Mesendoderm (in vitro differentiated cells): ENCODE data around the gene DNMT3A.

Source experiments
- DNase-seq: peaks from one replicate; pipeline ENCODE4 v3.0.0; 2013
- H2AK5ac ChIP-seq: 2 replicates; pipeline ENCODE4 v1.6.1; 2013; ENCODE audit warnings: low read length, inconsistent platforms
- H2BK120ac ChIP-seq: 2 replicates; pipeline ENCODE4 v1.6.1; 2013; ENCODE audit warnings: low read depth, mild to moderate bottlenecking, low read length, moderate library complexity, mixed read lengths
- H2BK15ac ChIP-seq: replicated peaks from 2 replicates; pipeline ENCODE4 v1.6.1; 2013; ENCODE audit warnings: low read depth, mild to moderate bottlenecking, moderate library complexity
- H2BK5ac ChIP-seq: 2 replicates; pipeline ENCODE4 v1.6.1; 2013; ENCODE audit warnings: low read length, inconsistent platforms
- H3K18ac ChIP-seq: 2 replicates; pipeline ENCODE4 v1.6.1; 2013; ENCODE audit warnings: mild to moderate bottlenecking, low read length, mixed read lengths
- H3K23ac ChIP-seq: one replicate; pipeline ENCODE4 v1.6.1; 2013; ENCODE audit warnings: low read length
- H3K27ac ChIP-seq: 2 replicates; pipeline ENCODE4 v1.5.1; 2013; ENCODE audit warnings: low read depth, mild to moderate bottlenecking, inconsistent platforms, low read length, moderate library complexity
- H3K27me3 ChIP-seq: 2 replicates; pipeline ENCODE4 v1.6.1; 2013; ENCODE audit warnings: low read length, control low read depth, mild to moderate bottlenecking, inconsistent platforms; ENCODE audit not compliant: insufficient read depth, poor library complexity
- H3K36me3 ChIP-seq: 2 replicates; pipeline ENCODE4 v1.6.1; 2013; ENCODE audit warnings: low read length, inconsistent platforms; ENCODE audit not compliant: control insufficient read depth, insufficient read depth
- H3K4ac ChIP-seq: one replicate; pipeline ENCODE4 v1.6.1; 2013; ENCODE audit warnings: low read depth, mild to moderate bottlenecking, low read length, moderate library complexity
- H3K4me1 ChIP-seq: 2 replicates; pipeline ENCODE4 v1.6.1; 2013; ENCODE audit warnings: low read depth, low read length, inconsistent platforms; ENCODE audit not compliant: control insufficient read depth
- H3K4me2 ChIP-seq: 2 replicates; pipeline ENCODE4 v1.6.1; 2013; ENCODE audit warnings: low read length
- H3K4me3 ChIP-seq: 2 replicates; pipeline ENCODE4 v1.5.1; 2013; ENCODE audit warnings: mild to moderate bottlenecking, low read length
- H3K56ac ChIP-seq: one replicate; pipeline ENCODE4 v1.6.1; 2013; ENCODE audit warnings: low read length
- H3K79me1 ChIP-seq: 2 replicates; pipeline ENCODE4 v1.6.1; 2013; ENCODE audit warnings: low read length, inconsistent platforms
- H3K79me2 ChIP-seq: 2 replicates; pipeline ENCODE4 v1.6.1; 2013; ENCODE audit warnings: mild to moderate bottlenecking, low read length; ENCODE audit not compliant: control insufficient read depth, insufficient read depth
- H3K9ac ChIP-seq: 2 replicates; pipeline ENCODE4 v1.6.1; 2013; ENCODE audit warnings: low read length, inconsistent platforms
- H4K5ac ChIP-seq: one replicate; pipeline ENCODE4 v1.6.1; 2013; ENCODE audit warnings: low read length
- H4K8ac ChIP-seq: one replicate; pipeline ENCODE4 v1.6.1; 2013; ENCODE audit warnings: low read depth, mild to moderate bottlenecking, control low read depth, low read length, moderate library complexity
- WGBS: extraction: QIAGEN DNeasy Blood & Tissue Kit; methylation state at CpG from one replicate; pipeline ENCODE4 v1.1.7; 2013; ENCODE audit warnings: low lambda C conversion rate, missing lambda C conversion rate; ENCODE audit not compliant: insufficient coverage; ENCODE audit errors: extremely low coverage; 5-methylcytosine and 5-hydroxymethylcytosine counted together

The DNMT3A gene

DNA sequence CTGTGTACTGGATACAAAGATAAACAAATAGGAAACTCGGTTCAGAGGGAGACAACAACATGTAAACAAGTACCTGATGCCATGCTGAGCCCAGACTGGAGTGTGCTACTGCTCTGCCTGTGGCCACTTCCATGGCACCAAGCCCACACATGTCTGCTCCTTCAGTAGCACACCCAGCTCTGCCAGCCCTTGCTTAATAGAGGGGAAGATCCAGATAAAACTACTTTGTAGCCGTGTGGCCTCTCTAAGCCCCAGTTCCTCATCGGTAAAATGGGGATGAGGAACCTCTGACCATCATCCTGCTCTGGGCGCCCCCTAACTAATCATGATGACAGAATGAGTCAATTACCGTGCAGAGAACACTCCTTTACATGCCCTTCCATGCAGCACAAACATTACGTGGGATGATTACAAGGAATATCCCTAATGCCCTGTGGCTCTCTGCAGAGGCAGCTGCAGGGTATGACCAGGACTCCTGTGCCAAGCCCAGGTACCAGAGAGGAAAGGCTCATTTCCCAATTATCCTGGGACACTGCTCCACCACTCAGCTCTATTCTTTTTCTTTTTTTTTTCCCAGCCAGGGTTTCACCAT, 34.9 kb downstream of the DNMT3A start:
- Histone ChIP-seq H2BK15ac (no peak overlapping the region), H4K5ac (no peak overlapping the region), H3K4ac (no peak overlapping the region), H3K23ac (no peak overlapping the region), H3K4me2 (no peak overlapping the region), H3K27ac (no peak overlapping the region), H3K36me3 (no peaks in the 10 kb centered on the region), H3K79me1 (no peaks in the 10 kb centered on the region), H3K18ac (no peak overlapping the region), H3K79me2 (no peaks in the 10 kb centered on the region), H3K27me3 (no peaks in the 10 kb centered on the region), H3K9ac (no peak overlapping the region), H3K4me3 (no peak overlapping the region), H2BK120ac (no peak overlapping the region), H4K8ac (no peak overlapping the region), H2BK5ac (no peak overlapping the region), H2AK5ac (no peak overlapping the region), H3K56ac (no peak overlapping the region), H3K4me1 (peaks cover 17% of the 10 kb centered on the region)
- no peak for DNase-seq
- whole genome bisulfite sequencing: no CpG with 5 or more reads among the region's 6 CpGs

DNA sequence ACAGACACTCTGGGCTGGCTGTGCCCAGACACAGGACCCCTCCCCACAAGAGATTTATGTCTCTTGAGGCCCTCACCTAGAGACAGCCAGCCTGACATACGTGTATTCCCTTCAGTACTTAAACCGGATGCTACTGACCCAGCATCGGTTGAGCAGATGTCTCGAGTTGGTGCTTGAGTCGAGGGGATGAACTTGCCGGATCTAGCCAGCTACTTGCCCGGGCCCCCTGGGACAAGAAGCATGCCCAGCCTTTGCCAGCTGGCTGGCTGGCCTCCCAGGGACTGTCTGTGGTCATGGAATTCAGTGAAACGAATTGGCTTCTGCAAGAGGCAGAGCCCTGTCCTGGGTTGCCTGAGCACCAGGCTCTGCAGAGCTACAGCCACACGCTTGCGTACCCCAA, 36.0 kb downstream of the DNMT3A start:
- Histone ChIP-seq H2BK5ac (no peak overlapping the region), H2BK120ac (no peak overlapping the region), H4K5ac (no peak overlapping the region), H2BK15ac (no peak overlapping the region), H2AK5ac (no peak overlapping the region), H3K9ac (no peak overlapping the region), H3K27me3 (no peaks in the 10 kb centered on the region), H3K4me1 (peaks cover 10% of the 10 kb centered on the region), H3K23ac (no peak overlapping the region), H3K36me3 (no peaks in the 10 kb centered on the region), H3K4me2 (no peak overlapping the region), H3K18ac (no peak overlapping the region), H4K8ac (no peak overlapping the region), H3K4ac (no peak overlapping the region), H3K56ac (no peak overlapping the region), H3K79me1 (no peaks in the 10 kb centered on the region), H3K27ac (no peak overlapping the region), H3K4me3 (no peak overlapping the region), H3K79me2 (no peaks in the 10 kb centered on the region)
- no CpG with 5 or more reads among the region's 10 CpGs for WGBS
- DNase-seq: no peak

DNA sequence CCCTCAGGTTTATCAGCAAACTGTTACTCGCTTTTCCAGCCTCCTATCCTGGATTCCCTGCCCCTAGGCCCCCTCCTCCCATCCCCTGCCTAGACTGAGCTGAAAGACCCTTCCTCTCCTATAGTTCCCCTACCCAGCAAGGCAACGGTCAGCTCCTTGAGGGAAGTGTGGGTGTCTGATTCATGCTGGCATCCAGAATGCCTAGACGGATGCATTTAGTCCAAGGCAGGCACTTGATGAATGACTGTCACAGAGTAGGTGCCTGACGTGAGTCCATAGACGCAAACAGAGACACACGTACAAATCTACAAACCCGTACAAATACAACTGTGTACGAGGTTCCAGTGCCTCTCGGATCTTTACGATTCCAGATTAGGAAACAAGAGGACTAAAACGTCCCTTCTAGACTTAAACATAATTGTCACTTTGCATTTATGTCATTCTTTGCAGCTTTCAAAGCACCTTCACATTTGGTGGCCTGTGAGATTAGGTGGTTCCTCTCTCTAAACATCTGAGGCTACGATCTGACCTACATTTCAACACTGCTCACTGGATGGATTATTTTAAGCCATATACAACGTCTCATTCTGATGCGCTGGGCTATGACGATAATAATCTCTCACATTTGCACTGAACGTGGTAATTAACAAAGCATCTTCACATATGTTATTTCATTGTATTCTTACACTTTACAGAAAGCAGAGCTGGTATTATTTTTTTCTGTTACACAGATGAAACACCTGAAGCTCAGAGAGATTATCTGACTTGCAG, 36.7 kb downstream of the DNMT3A start:
- no peaks in the 10 kb centered on the region for H3K36me3 ChIP-seq
- DNase-seq: no peak
- no peak overlapping the region for H3K4ac ChIP-seq
- no peak overlapping the region for H2BK120ac ChIP-seq
- H3K27me3 ChIP-seq: no peaks in the 10 kb centered on the region
- H4K8ac ChIP-seq: no peak overlapping the region
- no peaks in the 10 kb centered on the region for H3K79me2 ChIP-seq
- H3K4me3 ChIP-seq: no peak overlapping the region
- no peak overlapping the region for H3K9ac ChIP-seq
- H2BK5ac ChIP-seq: no peak overlapping the region
- no CpG with 5 or more reads among the region's 16 CpGs for WGBS
- H3K4me2 ChIP-seq: no peak overlapping the region
- no peak overlapping the region for H4K5ac ChIP-seq
- no peak overlapping the region for H2BK15ac ChIP-seq
- no peak overlapping the region for H2AK5ac ChIP-seq
- H3K18ac ChIP-seq: no peak overlapping the region
- peak overlapping the region; percentile 39 for H3K56ac ChIP-seq
- no peaks in the 10 kb centered on the region for H3K79me1 ChIP-seq
- no peak overlapping the region for H3K27ac ChIP-seq
- H3K4me1 ChIP-seq: peaks cover 6% of the 10 kb centered on the region
- no peak overlapping the region for H3K23ac ChIP-seq

DNA sequence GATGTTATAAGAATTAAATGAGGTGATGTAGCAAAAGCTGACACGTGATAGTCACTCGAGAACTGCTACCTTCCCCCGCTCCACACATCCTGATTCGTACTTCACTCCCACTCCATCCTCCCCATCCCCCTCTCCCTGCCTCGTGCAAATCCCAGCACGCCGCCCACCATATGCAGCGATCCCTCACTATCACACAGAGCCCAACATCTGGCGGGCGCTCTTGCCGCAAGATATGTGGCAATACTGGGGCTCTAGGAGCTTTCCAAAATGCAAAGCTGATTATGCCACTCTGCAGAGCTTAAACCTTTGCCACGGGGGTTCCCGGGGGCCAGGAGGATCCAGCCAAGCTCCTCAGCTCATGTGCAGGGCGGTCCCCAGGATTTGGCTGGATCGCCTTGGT, 37.4 kb downstream of the DNMT3A start:
- Histone ChIP-seq H3K4me1 (peaks cover 6% of the 10 kb centered on the region), H3K18ac (no peak overlapping the region), H3K4me3 (no peak overlapping the region), H3K27me3 (no peaks in the 10 kb centered on the region), H3K36me3 (no peaks in the 10 kb centered on the region), H3K27ac (no peak overlapping the region), H3K9ac (no peak overlapping the region), H4K8ac (no peak overlapping the region), H3K79me1 (no peaks in the 10 kb centered on the region), H3K56ac (peak overlapping the region; percentile 18), H3K79me2 (no peaks in the 10 kb centered on the region), H2BK5ac (no peak overlapping the region), H2BK15ac (no peak overlapping the region), H2AK5ac (no peak overlapping the region), H3K23ac (no peak overlapping the region), H3K4ac (no peak overlapping the region), H2BK120ac (no peak overlapping the region), H3K4me2 (no peak overlapping the region), H4K5ac (no peak overlapping the region)
- no CpG with 5 or more reads among the region's 15 CpGs for WGBS
- peak; percentile 33 for DNase-seq

DNA sequence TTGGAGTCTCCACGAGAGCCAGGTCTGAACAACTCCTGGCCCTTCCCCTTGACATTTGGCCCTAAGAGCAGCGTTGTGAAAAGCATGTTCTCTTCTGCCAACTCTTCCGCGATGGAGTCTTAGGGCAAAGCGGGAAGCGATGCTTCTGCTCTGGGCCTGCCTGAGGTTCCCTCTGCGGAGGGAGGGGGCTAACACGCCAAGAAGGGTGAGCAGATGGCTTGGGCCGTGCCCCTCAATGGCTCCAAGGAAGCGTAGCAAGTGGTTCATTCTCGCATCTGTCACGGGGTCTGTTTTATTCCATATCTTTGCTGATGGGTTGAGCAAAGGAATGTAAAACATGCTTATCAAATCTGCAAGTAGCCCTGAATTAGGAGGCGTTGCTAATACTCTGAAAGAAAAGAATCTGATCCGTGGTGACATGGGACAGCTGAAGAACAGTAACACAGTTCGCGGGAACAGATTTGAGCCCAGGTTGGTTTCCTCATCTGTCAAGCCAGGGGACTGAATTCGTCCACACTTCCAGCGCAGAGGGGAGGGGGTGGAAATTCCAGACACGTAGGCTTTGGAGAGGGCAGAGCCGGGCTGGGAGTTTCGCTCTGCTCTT, 38.0 kb downstream of the DNMT3A start:
- Histone ChIP-seq H3K27me3 (no peaks in the 10 kb centered on the region), H3K56ac (peak overlapping the region; percentile 44), H2BK15ac (no peak overlapping the region), H3K79me1 (no peaks in the 10 kb centered on the region), H3K9ac (no peak overlapping the region), H4K5ac (no peak overlapping the region), H3K4me2 (no peak overlapping the region), H3K79me2 (no peaks in the 10 kb centered on the region), H2BK120ac (no peak overlapping the region), H2AK5ac (no peak overlapping the region), H3K36me3 (no peaks in the 10 kb centered on the region), H3K18ac (no peak overlapping the region), H3K4ac (no peak overlapping the region), H2BK5ac (no peak overlapping the region), H3K23ac (no peak overlapping the region), H3K27ac (no peak overlapping the region), H3K4me1 (peaks cover 6% of the 10 kb centered on the region), H4K8ac (no peak overlapping the region), H3K4me3 (no peak overlapping the region)
- no CpG with 5 or more reads among the region's 21 CpGs for WGBS
- DNase-seq: peak; percentile 26
